Loucy (cell line): ENCODE data around the gene GZMM.
A peak's percentile ranks its signal among the peaks of the same experiment; 100 is the strongest.

Source experiments
- H2AFZ ChIP-seq: fragments of 200-600 bp; sonication (generic); 2 replicates; pipeline ENCODE4 v1.6.0; 2016; ENCODE audit warnings: antibody characterized with exemption, mild to moderate bottlenecking, low read length, moderate library complexity
- H3F3A ChIP-seq: fragments of 200-600 bp; 2 replicates; pipeline ENCODE4 v1.6.0; 2016; ENCODE audit warnings: antibody characterized with exemption, low read depth, mild to moderate bottlenecking
- H3K27me3 ChIP-seq: fragments of 200-600 bp; sonication (generic); 2 replicates; pipeline ENCODE4 v1.6.1; 2014; ENCODE audit warnings: low read length, mild to moderate bottlenecking; ENCODE audit not compliant: insufficient read depth, poor library complexity, severe bottlenecking
- H3K36me3 ChIP-seq: fragments of 200-600 bp; sonication (generic); 2 replicates; pipeline ENCODE4 v1.6.1; 2016; ENCODE audit warnings: low read length; ENCODE audit not compliant: insufficient read depth
- H3K4me1 ChIP-seq: fragments of 200-600 bp; sonication (generic); 2 replicates; pipeline ENCODE4 v1.5.1; 2014; ENCODE audit warnings: low read length, mild to moderate bottlenecking; ENCODE audit not compliant: insufficient read depth, poor library complexity, severe bottlenecking
- H3K4me2 ChIP-seq: fragments of 200-600 bp; sonication (generic); 2 replicates; pipeline ENCODE4 v1.6.0; 2014; ENCODE audit warnings: antibody characterized with exemption, low read length, low read depth, mild to moderate bottlenecking; ENCODE audit not compliant: poor library complexity, severe bottlenecking
- H3K4me3 ChIP-seq: fragments of 200-600 bp; sonication (generic); 2 replicates; pipeline ENCODE4 v1.5.1; 2014; ENCODE audit warnings: low read length, mild to moderate bottlenecking, mixed read lengths; ENCODE audit not compliant: poor library complexity, severe bottlenecking
- H3K79me2 ChIP-seq: fragments of 200-600 bp; sonication (generic); 2 replicates; pipeline ENCODE4 v1.6.1; 2014; ENCODE audit warnings: low read length; ENCODE audit not compliant: insufficient read depth
- H3K9ac ChIP-seq: fragments of 200-600 bp; sonication (generic); 2 replicates; pipeline ENCODE4 v1.6.0; 2014; ENCODE audit warnings: mild to moderate bottlenecking, low read depth, low read length, moderate library complexity; ENCODE audit not compliant: poor library complexity, severe bottlenecking
- H3K9me2 ChIP-seq: fragments of 200-600 bp; sonication (generic); replicated peaks from 2 replicates; pipeline ENCODE4 v1.6.1; 2016; ENCODE audit warnings: low read depth, low read length, mixed read lengths
- H3K9me3 ChIP-seq: fragments of 200-600 bp; sonication (generic); 2 replicates; pipeline ENCODE4 v1.6.1; 2014; ENCODE audit warnings: mild to moderate bottlenecking, antibody characterized with exemption, low read length, low read depth; ENCODE audit not compliant: insufficient read depth
- H4K20me1 ChIP-seq: fragments of 200-600 bp; sonication (generic); 2 replicates; pipeline ENCODE4 v1.6.0; 2014; ENCODE audit warnings: antibody characterized with exemption, low read length, mild to moderate bottlenecking; ENCODE audit not compliant: insufficient read depth, poor library complexity, severe bottlenecking
- CTCF ChIP-seq: fragments of 200-600 bp; sonication (generic); conservative IDR thresholded peaks from 2 replicates; pipeline ENCODE4 v1.5.1; 2014; ENCODE audit warnings: mild to moderate bottlenecking, antibody characterized with exemption, low read length
- EZH2phosphoT487 ChIP-seq: fragments of 200-600 bp; IDR thresholded peaks from 2 replicates; pipeline ENCODE4 v1.6.1; 2018; ENCODE audit warnings: antibody characterized with exemption, mild to moderate bottlenecking, moderate library complexity, borderline replicate concordance

GZMM gene

GRCh38 chr19:525857-526419, 17.9 kb upstream of the GZMM start:
- Histone ChIP-seq H3K9me2 (no peaks in the 10 kb centered on the region), H3K4me3 (no peak overlapping the region), H3K27me3 (no peaks in the 10 kb centered on the region), H3K4me2 (no peak overlapping the region), H3K79me2 (no peaks in the 10 kb centered on the region), H3K9ac (no peak overlapping the region), H3K36me3 (no peaks in the 10 kb centered on the region), H3K9me3 (no peaks in the 10 kb centered on the region), H3F3A (no peaks in the 10 kb centered on the region), H4K20me1 (no peaks in the 10 kb centered on the region), H3K4me1 (peaks cover 4% of the 10 kb centered on the region), H2AFZ (no peak overlapping the region)
- TF ChIP-seq EZH2phosphoT487: no peak
- TF ChIP-seq CTCF: no peak

GRCh38 chr19:530134-531008, 13.5 kb upstream of the GZMM start:
- no peaks in the 10 kb centered on the region for H3K9me2 ChIP-seq
- peak overlapping the region; percentile 74 for H3K4me3 ChIP-seq
- peak overlapping the region; percentile 66 for H2AFZ ChIP-seq
- peaks cover 8% of the 10 kb centered on the region for H3K27me3 ChIP-seq
- H4K20me1 ChIP-seq: peaks cover 32% of the 10 kb centered on the region
- H3K4me1 ChIP-seq: peaks cover 10% of the 10 kb centered on the region
- no peaks in the 10 kb centered on the region for H3K9me3 ChIP-seq
- H3F3A ChIP-seq: no peaks in the 10 kb centered on the region
- peaks cover 36% of the 10 kb centered on the region for H3K79me2 ChIP-seq
- TF ChIP-seq EZH2phosphoT487 (no peak), CTCF (no peak)
- H3K4me2 ChIP-seq: peak overlapping the region; percentile 73
- H3K36me3 ChIP-seq: no peaks in the 10 kb centered on the region
- H3K9ac ChIP-seq: peak overlapping the region; percentile 64

GRCh38 chr19:531009-531752, 12.7 kb upstream of the GZMM start:
- no peaks in the 10 kb centered on the region for H3K9me2 ChIP-seq

More at GRCh38 chr19:531009-531752, 12.7 kb upstream of the GZMM start:
- H3F3A ChIP-seq: no peaks in the 10 kb centered on the region
- peaks cover 8% of the 10 kb centered on the region for H3K27me3 ChIP-seq
- peak overlapping the region; percentile 73 for H3K4me2 ChIP-seq
- H3K9ac ChIP-seq: peak overlapping the region; percentile 64
- H2AFZ ChIP-seq: peak overlapping the region; percentile 66
- H3K9me3 ChIP-seq: no peaks in the 10 kb centered on the region
- TF ChIP-seq EZH2phosphoT487 (no peak), CTCF (0 out of 2 replicates have a peak, but pooled peaks have one; percentile 18)
- H3K4me3 ChIP-seq: peak overlapping the region; percentile 74
- peaks cover 2% of the 10 kb centered on the region; the same call in 1 of the 2 replicates for H3K36me3 ChIP-seq
- peaks cover 44% of the 10 kb centered on the region for H3K79me2 ChIP-seq
- H4K20me1 ChIP-seq: peaks cover 33% of the 10 kb centered on the region
- H3K4me1 ChIP-seq: peaks cover 10% of the 10 kb centered on the region
